RPMI8226 (cell line): ENCODE data around the gene TAS2R13.

Experiments
- DNase-seq: peaks from one replicate; pipeline ENCODE4 v3.0.0-alpha.2; 2015

Gene TAS2R13

DNA sequence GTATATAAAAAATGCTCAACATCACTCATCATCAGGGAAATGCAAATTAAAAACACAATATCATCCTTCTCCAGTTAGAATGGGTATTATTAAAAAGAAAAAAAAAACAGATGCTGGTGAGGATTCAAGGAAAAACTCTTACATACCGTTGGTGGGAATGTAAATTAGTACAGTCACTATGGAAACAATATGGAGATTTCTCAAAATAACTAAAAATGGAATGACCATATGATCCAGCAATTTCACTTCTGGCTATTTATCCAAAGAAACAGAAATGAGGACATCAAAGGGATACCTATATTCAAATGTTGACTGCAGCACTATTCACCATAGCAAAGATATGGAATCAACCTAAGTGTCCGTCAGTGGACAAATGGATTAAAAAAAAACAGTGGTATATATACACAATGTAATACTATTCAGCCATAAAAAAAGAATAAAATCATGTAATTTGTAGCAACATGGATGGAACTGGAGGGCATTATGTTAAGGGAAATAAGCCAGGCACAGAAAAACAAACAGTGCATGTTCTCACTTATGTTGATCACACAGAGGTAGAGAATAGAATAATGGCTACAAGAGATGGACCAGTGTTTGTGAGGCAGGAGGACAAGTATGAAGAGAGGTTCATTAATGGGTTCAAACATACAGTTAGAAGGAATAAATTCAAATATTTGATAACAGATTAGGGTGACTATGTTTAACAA is 45.7 kb downstream of the TAS2R13 start:
- DNase-seq: no peak

- DNase-seq: no peak
Measured at GRCh38 chr12:10861366-10861765, 48.0 kb downstream of the TAS2R13 start.
